ENCODE results near the gene SLC22A16.

DNA sequence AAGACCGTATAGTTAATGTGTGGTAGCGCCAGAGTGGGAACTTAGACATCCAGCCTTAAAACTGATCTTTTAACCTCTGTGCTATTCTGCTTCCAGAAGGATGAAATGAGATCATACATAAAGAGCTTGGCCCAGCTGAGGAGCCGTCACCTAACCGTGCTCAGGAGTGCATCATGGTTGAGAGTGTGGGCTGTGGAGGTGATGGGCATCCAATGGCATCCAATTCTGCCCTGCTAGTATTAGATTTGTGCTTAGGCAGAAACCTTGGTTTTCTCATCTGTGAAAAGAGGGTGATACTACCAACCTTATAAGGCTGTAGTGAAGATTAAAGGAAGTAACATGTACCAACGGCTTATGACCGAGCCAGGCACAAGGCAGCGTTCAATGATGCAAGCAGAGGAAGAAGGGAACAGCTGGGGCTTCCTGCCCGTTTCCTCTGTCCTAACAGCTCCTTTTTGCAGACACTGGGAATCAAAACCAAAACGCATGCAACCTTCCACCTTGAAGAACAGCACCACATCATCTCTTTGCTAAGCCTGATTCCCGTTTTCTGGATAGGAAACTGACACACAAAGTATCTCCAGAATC is 1.3 kb downstream of the SLC22A16 start:
- TF ChIP-seq, protein P1, sequence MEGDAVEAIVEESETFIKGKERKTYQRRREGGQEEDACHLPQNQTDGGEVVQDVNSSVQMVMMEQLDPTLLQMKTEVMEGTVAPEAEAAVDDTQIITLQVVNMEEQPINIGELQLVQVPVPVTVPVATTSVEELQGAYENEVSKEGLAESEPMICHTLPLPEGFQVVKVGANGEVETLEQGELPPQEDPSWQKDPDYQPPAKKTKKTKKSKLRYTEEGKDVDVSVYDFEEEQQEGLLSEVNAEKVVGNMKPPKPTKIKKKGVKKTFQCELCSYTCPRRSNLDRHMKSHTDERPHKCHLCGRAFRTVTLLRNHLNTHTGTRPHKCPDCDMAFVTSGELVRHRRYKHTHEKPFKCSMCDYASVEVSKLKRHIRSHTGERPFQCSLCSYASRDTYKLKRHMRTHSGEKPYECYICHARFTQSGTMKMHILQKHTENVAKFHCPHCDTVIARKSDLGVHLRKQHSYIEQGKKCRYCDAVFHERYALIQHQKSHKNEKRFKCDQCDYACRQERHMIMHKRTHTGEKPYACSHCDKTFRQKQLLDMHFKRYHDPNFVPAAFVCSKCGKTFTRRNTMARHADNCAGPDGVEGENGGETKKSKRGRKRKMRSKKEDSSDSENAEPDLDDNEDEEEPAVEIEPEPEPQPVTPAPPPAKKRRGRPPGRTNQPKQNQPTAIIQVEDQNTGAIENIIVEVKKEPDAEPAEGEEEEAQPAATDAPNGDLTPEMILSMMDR (IDR thresholded peaks at IDR 0.05) = no peak
- no peak for TF ChIP-seq POLR2A (IDR thresholded peaks at IDR 0.05)
